SH-SY5Y (cell line): ENCODE data around the gene SGCE.

ENCODE experiments used
- GATA2 ChIP-seq: IDR thresholded peaks from 2 replicates; pipeline ENCODE4 v1.6.1; 2011; ENCODE audit warnings: mild to moderate bottlenecking, low read depth, low read length
- GATA3 ChIP-seq: IDR thresholded peaks from 2 replicates; pipeline ENCODE4 v1.6.1; 2011; ENCODE audit warnings: low read depth, mild to moderate bottlenecking, low read length, moderate library complexity

DNA sequence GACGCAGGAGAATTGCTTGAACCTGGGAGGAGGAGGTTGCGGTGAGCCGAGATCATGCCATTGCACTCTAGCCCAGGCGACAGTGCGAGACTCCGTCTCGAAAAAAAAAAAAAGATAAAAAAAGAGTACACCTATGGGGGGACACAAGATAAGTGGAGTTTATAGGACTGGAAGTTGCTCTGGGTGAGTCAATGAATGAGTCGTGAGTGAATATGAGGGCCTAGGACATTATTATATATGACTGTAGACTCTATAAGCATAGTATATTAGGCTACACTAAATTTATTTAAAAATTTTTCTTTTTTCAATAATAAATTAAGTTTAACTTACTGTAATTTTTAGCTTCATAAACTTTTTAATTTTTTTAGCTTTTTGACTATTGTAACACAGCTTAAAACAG is 19.4 kb upstream of the SGCE start:
- TF ChIP-seq GATA2, result no peak
- TF ChIP-seq GATA3, result no peak
